Measurements from ENCODE around the gene AQP1. TPM values are rescaled to one million over a fixed set of nuclear protein-coding genes. Genes with fewer than 3 reads are reported as not detected.

The AQP1 gene
- total RNA-seq, 4 donors from 2014 or later, result 12.4 to 86.5 (median 71.5) TPM

- no peaks in the 10 kb centered on the region for H3K9me3 ChIP-seq
- H3K27ac ChIP-seq, result no peak overlapping the region
- no peaks in the 10 kb centered on the region for H3K36me3 ChIP-seq
- peaks cover 0 to 19% (median 0%) of the 10 kb centered on the region in 4 donors for H3K4me1 ChIP-seq
- H3K4me3 ChIP-seq, result no peak overlapping the region
- no peaks in the 10 kb centered on the region for H3K27me3 ChIP-seq
- DNase-seq, result no peak
- no peak for TF ChIP-seq CTCF (IDR thresholded peaks at IDR 0.05)
- no peak for TF ChIP-seq POLR2A (IDR thresholded peaks at IDR 0.05)
Measured at GRCh38 chr7:30865821-30866220, 45.8 kb upstream of the AQP1 start.

- H3K4me1 ChIP-seq, result peaks cover 0 to 19% (median 0%) of the 10 kb centered on the region in 4 donors
- no peak overlapping the region for H3K4me3 ChIP-seq
- no peaks in the 10 kb centered on the region for H3K27me3 ChIP-seq
- peak in 1 of 3 donors; percentile 57 for DNase-seq
- H3K9me3 ChIP-seq, result no peaks in the 10 kb centered on the region
- no peaks in the 10 kb centered on the region for H3K36me3 ChIP-seq
- TF ChIP-seq CTCF (IDR thresholded peaks at IDR 0.05) (no peak), POLR2A (IDR thresholded peaks at IDR 0.05) (no peak)
- H3K27ac ChIP-seq, result no peak overlapping the region
Measured at GRCh38 chr7:30866939-30867338, 44.7 kb upstream of the AQP1 start.

DNA sequence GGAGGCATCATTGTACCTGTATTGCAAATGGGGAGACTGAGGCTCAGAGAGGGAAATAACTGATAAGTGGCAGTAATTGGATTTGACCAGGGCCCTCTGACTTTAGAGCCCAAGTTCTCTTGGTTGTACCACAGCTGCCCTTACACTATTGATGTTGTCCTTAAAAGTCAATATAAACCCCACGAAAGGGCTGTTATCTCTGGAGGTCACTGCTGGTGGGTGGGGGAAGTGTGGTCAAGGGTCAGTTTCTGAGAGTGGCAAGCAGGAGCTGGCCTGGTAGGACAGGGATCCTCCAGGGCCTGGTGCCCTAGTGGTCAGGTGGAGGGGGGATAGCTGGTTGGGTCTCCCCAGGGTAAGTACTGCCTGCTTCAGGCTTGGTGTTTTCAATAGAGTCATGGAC lies 44.2 kb upstream of the AQP1 start:
- Histone ChIP-seq H3K27ac (no peak overlapping the region), H3K4me1 (peaks cover 0 to 19% (median 0%) of the 10 kb centered on the region in 4 donors), H3K27me3 (no peaks in the 10 kb centered on the region), H3K9me3 (no peaks in the 10 kb centered on the region), H3K36me3 (no peaks in the 10 kb centered on the region), H3K4me3 (no peak overlapping the region)
- no peak for TF ChIP-seq POLR2A (IDR thresholded peaks at IDR 0.05)
- no peak for TF ChIP-seq CTCF (IDR thresholded peaks at IDR 0.05)
- DNase-seq, result no peak

DNA sequence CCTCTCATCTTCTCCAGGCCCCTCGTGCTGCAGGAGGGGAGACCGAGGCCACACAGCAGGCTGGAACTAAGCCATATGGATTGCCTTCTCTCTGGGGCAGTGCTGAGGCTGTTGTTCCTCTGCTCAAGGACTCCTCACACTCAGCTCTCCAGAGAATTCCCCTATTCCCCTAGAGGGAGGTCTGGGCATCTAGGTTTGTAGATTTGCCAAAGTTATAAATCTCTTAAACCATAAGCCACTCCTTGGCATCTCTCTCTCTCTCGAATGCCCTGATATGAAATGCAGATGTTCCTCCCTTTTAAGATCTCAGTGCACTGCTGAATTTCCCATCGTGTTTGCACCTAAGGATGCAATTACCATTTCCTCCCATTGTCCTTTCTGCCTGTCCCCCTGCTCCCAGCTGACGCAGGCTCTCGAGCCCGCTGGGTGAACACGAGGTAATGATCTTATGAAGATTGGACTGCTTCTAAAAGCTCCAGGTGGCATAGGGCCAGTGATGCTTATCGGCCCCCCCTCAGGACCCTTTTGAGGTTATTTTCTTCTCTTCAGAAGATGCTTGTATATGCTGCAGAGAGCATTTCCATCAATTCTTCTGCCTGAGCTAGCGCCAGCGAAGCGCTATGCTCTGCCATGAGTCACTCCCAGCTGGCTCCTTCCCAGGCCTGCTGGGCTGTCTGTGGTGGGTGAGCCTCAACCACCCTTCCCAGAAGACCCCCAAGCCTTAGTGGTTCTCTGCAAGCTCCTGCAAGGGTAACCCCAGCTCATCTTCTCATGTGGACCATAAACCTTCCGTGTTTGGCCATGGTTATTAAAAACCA lies 41.6 kb upstream of the AQP1 start:
- Histone ChIP-seq H3K4me1 (peaks cover 0 to 19% (median 0%) of the 10 kb centered on the region in 4 donors), H3K9me3 (no peaks in the 10 kb centered on the region), H3K4me3 (no peak overlapping the region), H3K27ac (no peak overlapping the region), H3K27me3 (no peaks in the 10 kb centered on the region), H3K36me3 (peaks cover 0 to 7% (median 0%) of the 10 kb centered on the region in 3 donors)
- no peak for TF ChIP-seq POLR2A (IDR thresholded peaks at IDR 0.05)
- no peak for TF ChIP-seq CTCF (IDR thresholded peaks at IDR 0.05)
- no peak for DNase-seq

GRCh38 chr7:30870821-30871518 lies 40.7 kb upstream of the AQP1 start:
- Histone ChIP-seq H3K27me3 (no peaks in the 10 kb centered on the region), H3K4me1 (peaks cover 0 to 15% (median 0%) of the 10 kb centered on the region in 4 donors), H3K4me3 (no peak overlapping the region), H3K36me3 (peaks cover 0 to 7% (median 0%) of the 10 kb centered on the region in 3 donors), H3K9me3 (no peaks in the 10 kb centered on the region), H3K27ac (no peak overlapping the region)
- no peak for DNase-seq
- TF ChIP-seq CTCF (IDR thresholded peaks at IDR 0.05), result no peak
